Stimulated activated CD8-positive, alpha-beta memory T cell treated with anti-CD3 and anti-CD28 coated beads, Interleukin-15, amount 100 ng/mL, for 48 hours (primary cell): ENCODE results near the gene UBE3A.

Experiments
- DNase-seq, 2 donors: peaks; one replicate each; pipeline ENCODE4 v3.0.0-alpha.2; 2020; ENCODE audit warnings: low read depth in 2 of 2

UBE3A gene

DNA sequence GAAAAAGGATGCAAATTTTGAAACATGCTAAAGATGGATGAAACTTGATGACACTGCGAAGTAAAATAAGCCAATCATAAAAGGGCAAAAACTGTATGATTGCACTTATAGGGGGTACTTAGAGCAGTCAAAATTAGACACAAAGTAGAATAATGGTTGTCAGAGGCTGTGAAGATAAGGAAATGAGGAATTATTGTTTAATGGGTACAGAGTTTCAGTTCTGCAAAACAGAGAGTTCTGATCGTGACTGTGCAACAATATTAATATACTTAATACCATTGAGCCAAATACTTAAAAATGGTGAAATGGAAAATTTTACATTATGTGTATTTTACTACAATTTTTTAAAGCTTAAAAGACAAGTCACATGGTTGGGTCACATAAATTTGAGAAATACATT is 35.1 kb downstream of the UBE3A start:
- no peak for DNase-seq

- DNase-seq = no peak
These were observed 36.5 kb downstream of the UBE3A start for GRCh38 chr15:25402342-25402741.

- DNase-seq = no peak
These were observed 37.3 kb downstream of the UBE3A start for GRCh38 chr15:25401501-25401900.

DNA sequence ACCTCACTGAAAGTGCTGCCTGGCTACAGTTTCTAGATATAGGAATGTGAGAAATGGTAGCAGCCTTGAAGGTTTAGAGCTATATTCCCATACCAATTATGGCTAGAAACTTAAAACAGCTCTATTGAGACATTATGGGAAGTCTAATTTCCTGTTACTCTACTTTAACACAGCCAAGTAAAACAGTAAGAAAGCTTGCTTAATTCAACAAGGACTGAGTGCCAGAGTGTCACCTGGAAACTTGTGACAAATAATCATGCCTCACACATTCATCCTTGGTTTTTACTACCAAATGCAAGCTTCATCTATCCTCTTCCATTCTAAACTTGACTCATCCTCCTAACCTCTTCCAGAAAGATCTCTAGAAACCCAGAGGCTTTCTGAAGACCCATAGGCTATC is 41.7 kb downstream of the UBE3A start:
- DNase-seq = no peak

DNA sequence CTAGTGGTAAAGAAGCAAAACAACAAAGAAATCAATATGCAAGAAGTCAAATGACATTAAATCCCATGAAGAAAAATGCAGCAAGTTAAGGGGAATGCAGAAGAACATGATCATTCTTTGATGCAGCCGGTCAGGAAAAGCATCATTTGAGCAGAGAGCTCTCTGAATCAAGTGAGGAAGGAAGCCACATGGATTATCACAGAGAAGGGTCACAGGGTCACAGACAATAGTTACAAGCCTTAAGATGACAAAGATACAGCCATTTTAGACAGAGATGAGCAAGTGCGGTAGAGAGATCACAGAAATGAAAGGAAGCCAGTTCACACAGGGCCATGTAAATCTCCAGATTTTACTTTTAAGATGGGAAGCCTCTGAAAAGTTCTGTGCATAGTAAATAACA is 43.9 kb downstream of the UBE3A start:
- DNase-seq = no peak

DNA sequence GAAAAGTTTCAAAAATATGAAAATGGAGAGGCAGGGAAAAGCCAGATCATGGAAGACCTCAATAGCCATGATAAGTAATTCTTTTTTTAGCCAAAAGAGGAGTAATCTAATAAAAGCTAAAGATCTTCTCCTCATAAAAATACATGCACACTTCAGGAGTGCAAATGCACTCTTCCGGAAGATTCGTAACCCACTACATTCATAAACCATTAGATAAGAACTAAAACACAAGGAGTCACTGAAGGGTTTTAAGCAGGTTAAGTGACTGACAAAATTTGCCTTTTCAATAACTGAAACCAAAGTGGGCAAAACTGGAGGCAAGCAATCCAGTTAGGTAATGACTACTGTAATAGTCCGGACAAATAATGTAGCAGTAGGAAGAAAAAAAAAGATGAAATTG is 46.0 kb downstream of the UBE3A start:
- no peak for DNase-seq

- DNase-seq = no peak
These were observed 46.7 kb downstream of the UBE3A start for GRCh38 chr15:25391971-25392721.

DNA sequence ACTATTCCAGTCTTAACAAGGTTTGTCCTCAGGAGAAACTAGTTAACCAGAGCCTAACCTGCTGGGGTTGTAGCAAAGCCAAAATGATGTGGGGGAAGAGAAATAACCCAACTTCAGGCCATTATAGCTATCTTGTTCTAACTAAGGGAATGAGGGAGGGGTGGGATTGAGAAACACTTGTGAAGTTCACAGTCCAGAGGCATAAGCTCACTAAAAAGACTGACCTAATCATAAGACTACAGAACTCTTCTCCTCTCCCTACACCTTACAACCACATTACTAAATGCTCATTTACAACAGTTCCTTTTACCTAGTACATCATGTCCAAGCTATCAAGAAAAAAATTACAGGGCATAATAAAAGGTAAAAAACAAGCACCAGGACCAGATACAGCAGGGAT is 52.8 kb downstream of the UBE3A start:
- no peak for DNase-seq

DNA sequence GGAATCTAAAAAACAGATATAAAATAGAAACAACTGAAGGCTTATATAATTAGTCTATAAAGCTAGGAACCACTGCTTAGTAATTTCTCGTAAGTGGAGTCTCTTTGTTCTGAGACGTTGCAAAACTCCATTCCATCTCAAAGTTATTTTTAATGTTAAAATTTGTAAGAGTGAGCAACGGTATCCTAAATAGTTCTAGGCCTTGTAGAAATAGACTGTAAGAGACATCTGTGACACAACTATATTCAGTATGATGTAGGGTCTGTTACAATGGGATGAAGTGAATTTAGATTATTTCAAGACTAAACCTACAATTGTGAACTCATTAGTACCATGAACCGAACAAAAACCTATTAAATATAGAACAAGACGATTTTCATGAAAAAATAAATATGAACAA is 57.2 kb downstream of the UBE3A start:
- DNase-seq = no peak

- DNase-seq = no peak
These were observed 60.3 kb downstream of the UBE3A start for GRCh38 chr15:25378501-25378901.

- no peak for DNase-seq
These were observed 63.3 kb downstream of the UBE3A start for GRCh38 chr15:25375557-25375956.

DNA sequence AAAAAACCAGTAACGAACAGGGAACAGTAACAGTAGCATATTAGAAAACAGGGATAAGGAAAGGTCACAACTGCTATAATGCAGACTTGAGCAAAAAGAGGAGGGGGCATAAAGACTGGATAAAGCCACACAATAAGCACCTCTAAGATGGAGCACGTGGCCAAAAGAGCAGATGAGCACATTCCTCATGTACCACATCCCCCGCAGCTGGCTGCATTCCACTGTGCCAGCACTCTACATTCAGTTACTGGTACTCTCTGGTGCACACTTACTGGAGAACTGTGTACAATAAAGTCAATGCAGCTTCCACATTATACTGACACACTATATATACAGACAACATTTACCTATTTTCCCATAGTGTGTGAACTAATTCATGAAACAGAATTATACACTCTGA is 64.7 kb downstream of the UBE3A start:
- DNase-seq = no peak

DNA sequence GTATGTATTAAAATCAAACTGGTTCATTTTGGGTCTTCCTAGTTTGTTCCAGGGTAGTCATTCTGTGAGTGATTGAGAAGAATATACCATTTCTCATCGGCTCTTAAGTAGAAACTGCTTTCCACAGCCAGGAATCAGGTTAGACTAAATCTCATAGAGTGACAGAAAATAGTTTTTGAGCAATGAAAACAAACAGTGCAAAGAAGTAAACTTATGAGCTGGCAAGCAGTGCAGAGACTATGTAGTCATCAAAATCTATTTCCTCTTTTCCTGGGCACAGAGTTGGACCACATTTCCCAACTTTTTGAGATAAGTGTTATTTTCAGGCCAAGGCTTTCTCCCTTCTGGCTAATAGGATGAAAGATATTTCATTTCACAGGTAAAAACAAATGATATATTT is 66.5 kb downstream of the UBE3A start:
- no peak for DNase-seq

GRCh38 chr15:25368850-25369249 is 70.0 kb downstream of the UBE3A start:
- DNase-seq = no peak

- no peak for DNase-seq
These were observed 72.8 kb downstream of the UBE3A start for GRCh38 chr15:25366058-25366457.

DNA sequence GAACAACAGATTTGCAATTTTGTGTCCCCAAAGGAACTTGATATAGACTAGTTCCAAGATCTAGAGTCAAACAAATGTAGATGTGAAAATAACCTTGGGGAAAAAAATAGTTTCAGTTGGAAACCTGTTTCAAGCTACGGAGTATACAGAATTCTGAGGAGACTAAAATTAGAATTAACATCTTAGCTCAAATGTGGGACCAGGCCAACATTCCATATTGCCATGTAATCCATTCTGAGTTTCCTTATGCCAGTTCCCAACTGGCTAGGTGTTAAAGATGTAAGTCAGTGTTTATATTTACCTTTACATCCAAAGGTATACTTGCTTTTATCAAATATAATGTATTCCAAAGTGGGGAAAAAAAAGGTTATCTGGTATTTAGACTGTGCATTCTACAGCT is 76.3 kb downstream of the UBE3A start:
- DNase-seq = no peak

GRCh38 chr15:25347707-25348106 is 91.1 kb downstream of the UBE3A start:
- DNase-seq = no peak

DNA sequence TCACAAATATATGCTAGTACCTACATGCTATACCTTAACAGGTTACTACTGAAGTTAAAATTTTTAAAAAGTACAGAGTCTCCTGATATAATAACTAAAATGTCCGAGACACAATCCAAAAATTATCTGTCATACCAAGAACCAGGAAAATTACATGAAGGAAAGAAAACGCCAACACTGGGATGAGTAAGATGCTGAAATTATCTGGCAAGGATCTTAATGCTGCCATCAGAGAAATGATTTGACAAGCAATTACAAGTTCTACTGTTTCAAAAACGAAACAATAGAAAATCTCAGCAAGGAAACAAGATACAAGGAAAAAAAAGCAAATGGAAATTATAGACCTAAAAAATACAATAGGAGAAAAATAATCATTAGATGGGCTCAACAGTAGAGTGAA is 92.5 kb downstream of the UBE3A start:
- no peak for DNase-seq

DNA sequence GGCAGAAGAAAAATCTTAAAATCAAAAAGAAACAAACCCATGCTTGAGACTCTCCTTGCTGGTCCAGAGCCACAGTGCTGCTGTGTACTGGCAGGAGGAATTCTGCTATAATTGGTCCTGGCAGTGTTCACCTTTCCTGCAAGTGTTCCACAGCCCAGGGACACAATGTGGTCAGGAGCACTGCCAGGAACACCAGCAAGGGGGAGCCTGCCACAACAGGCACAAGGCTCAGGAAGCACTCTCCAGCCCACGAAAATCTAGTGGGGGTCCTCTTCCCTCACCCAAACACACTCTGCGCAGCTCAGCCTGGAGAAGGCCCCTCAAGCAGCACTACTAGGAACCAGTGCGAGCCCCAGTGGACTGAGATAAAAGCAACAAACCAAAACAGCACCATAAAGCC is 92.9 kb downstream of the UBE3A start:
- DNase-seq = no peak

- no peak for DNase-seq
These were observed 96.2 kb downstream of the UBE3A start for GRCh38 chr15:25342629-25343028.

- no peak for DNase-seq
These were observed 99.4 kb downstream of the UBE3A start for GRCh38 chr15:25339431-25339830.

DNA sequence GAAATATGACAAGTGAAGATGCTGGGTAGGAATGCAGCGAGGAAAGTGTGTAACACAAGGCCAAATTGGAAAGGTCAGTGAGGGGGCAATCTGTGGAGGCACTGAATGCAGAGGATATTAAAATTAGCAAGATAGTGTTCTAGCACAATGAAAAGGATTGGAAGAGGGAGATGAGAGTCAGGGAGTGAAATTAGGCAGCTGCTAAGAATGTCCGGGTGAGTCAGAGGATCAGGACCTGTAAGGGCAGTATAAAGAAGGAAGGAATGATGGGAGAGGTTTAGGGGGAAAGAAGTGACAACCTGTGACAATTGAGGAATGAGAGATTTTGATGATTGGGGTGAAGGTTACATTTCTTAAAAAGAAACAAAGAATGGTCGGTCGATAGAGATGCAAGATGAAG is 103.5 kb downstream of the UBE3A start:
- DNase-seq = no peak

- no peak for DNase-seq
These were observed 105.8 kb downstream of the UBE3A start for GRCh38 chr15:25333049-25333448.

DNA sequence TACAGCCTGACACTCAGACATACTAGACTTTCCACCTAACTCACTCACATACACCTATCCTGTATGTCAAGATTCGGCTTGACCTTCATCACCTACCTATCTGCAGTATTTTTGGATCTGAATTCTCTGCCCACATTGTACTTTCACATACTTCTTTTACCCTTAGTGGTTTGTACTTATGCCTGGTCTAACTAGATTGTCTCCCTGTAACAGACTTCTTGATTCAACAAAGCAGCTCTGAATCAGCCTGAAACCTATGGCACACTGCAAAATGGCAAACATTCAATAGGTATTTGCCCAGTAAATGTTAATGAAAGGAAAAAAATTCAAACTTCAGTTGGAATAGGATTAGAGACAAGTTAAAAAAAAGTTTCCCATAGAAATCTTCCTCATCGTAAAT is 106.5 kb downstream of the UBE3A start:
- no peak for DNase-seq
